Caki2 (cell line): Measurements from ENCODE around the gene MYH13. TPM values are rescaled to one million over a fixed set of nuclear protein-coding genes. Genes with fewer than 3 reads are reported as not detected.

Source experiments
- DNase-seq: peaks from one replicate; pipeline ENCODE4 v3.0.0-alpha.2; 2015; ENCODE audit warnings: low read depth
- in situ Hi-C: cut with HindIII; loops from 2 replicates; pipeline ENCODE4 v1.10.0; 2016; ENCODE audit warnings: low sequenced_read_pairs, low pct_unique_long_range_greater_than_20kb, mixed read lengths
- total RNA-seq: library from RNA; depleted of rRNA; stranded (reverse); fragments of >200 nt; shearing (Covaris generic); gene quantifications from 2 replicates; pipeline ENCODE4 v1.2.3, GENCODE V29; 2014; ENCODE audit warnings: low replicate concordance; rRNA removed

Gene MYH13
- total RNA-seq, 1 experiment from 2014 or later = not detected

GRCh38 chr17:10275418-10275817, 97.4 kb downstream of the MYH13 start:
- DNase-seq = no peak
- in situ Hi-C loops = no loop called here

- DNase-seq = no peak
- in situ Hi-C loops = no loop called here
Measured at GRCh38 chr17:10271106-10271562, 101.7 kb downstream of the MYH13 start.

GRCh38 chr17:10270258-10270657, 102.5 kb downstream of the MYH13 start:
- DNase-seq = no peak
- in situ Hi-C loops = no loop called here

- in situ Hi-C loops = no loop called here
- no peak for DNase-seq
Measured at GRCh38 chr17:10268005-10268404, 104.8 kb downstream of the MYH13 start.

GRCh38 chr17:10266296-10266876, 106.4 kb downstream of the MYH13 start:
- in situ Hi-C loops = no loop called here
- no peak for DNase-seq

- in situ Hi-C loops = no loop called here
- DNase-seq = no peak
Measured at GRCh38 chr17:10265100-10265810, 107.6 kb downstream of the MYH13 start.

- in situ Hi-C loops = no loop called here
- no peak for DNase-seq
Measured at GRCh38 chr17:10264051-10264450, 108.8 kb downstream of the MYH13 start.

- in situ Hi-C loops = no loop called here
- no peak for DNase-seq
Measured at GRCh38 chr17:10262451-10262850, 110.4 kb downstream of the MYH13 start.

GRCh38 chr17:10261098-10261497, 111.7 kb downstream of the MYH13 start:
- in situ Hi-C loops = no loop called here
- DNase-seq = no peak

GRCh38 chr17:10251212-10251948, 121.4 kb downstream of the MYH13 start:
- DNase-seq = no peak
- in situ Hi-C loops = no loop called here

Other genes with a start within 250 kb of the MYH13 start
- gene GAS7, start 174.4 kb downstream of the MYH13 start, total RNA-seq = not detected in 2 replicates
- not detected in 2 replicates for gene MYH8, start 48.9 kb upstream of the MYH13 start, total RNA-seq
- not detected in 2 replicates for gene MYH4, start 96.6 kb upstream of the MYH13 start, total RNA-seq
- not detected in 2 replicates for gene MYH1, start 145.5 kb upstream of the MYH13 start, total RNA-seq
- gene MYH2, start 176.7 kb upstream of the MYH13 start, total RNA-seq = not detected in 2 replicates